GM18519 (cell line): ENCODE data around the gene ZNF266.
A peak's percentile ranks its signal among the peaks of the same experiment; 100 is the strongest.

ENCODE experiments used
- ATAC-seq: cut with Tn5 transposase; IDR thresholded peaks from one replicate; pipeline ENCODE4 v1.9.1; 2021; ENCODE audit warnings: mild to moderate bottlenecking, moderate library complexity; ENCODE audit not compliant: unreplicated experiment, low FRiP score

ZNF266 gene

GRCh38 chr19:9435279-9436268 lies at the start of gene ZNF266:
Gene ZNF266, minus strand, starts transcription at chr19:9435573. Its CDS starts 15,484 bp downstream, at chr19:9420089.
- peak; percentile 80 for ATAC-seq

DNA sequence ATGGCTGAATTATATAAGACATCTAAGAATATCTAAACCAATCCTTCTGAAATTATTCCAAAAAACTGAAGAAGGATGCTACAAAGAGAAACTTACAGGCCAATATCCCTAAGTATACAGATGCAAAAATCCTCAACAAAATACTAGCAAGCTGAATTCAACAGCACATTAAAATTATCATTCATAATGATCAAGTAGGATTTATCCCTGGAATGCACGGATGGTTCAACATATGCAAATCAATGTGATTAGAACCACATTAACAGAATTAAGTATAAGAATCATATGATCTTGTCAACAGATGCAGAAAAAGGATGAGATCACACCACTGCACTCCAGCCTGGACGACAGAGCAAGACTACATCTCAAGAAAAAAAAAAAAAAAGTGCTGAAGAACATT lies 49.8 kb upstream of the ZNF266 start:
- no peak for ATAC-seq

DNA sequence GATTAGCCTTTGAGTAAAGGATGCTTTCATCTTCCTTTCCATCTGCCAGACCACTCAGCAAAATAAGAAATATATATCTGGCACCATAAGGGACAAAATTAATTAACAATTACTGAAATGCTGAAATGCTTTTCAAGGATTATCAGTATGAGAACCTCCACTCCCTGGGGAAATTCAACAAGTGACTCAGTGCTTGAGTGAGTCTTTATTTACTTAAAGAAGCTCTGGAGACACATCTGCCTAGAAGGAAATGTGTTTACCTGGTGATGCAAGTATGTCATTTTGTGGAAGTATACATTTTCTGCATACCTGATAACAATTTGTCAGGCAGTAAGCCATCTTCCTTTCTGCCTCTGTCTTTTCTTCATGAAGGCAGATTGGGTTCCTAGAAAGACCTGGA lies 39.6 kb upstream of the ZNF266 start:
- no peak for ATAC-seq

GRCh38 chr19:9467161-9467560 lies 31.8 kb upstream of the ZNF266 start:
- ATAC-seq, result no peak

- ATAC-seq, result no peak
These were observed 26.6 kb upstream of the ZNF266 start for GRCh38 chr19:9461938-9462337.

DNA sequence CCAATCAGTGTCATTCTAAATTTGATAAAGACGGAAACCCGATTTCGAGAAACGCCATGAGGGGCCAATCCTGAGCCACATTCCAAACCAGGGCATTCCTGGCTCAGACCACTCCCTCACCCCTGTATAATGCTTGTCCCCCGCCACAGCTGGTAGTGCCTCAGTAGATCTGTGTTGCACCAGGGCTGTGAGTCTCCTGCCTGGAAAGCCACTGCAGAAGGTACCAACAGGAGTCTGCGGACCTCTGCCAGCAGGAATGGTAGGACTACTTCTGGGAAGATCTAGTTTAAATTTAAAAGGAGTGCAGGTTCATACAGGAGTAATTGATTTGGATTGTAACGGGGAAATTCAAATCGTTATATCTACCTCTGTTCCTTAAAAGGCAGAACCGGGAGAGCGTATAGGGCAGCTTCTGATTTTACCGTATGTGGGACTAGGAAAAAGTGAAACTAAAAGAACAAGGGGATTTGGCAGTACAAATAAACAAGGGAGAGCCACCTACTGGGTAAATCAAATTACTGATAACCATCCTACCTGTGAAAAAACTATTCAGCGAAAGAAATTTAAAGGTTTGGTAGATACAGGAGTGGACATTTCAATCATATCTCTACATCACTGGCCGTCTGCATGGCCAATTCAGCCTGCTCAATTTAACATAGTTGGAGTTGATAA lies 20.8 kb upstream of the ZNF266 start:
- ATAC-seq, result no peak

GRCh38 chr19:9453953-9454352 lies 18.6 kb upstream of the ZNF266 start:
- no peak for ATAC-seq

GRCh38 chr19:9445037-9445436 lies 9.7 kb upstream of the ZNF266 start:
- ATAC-seq, result no peak

- no peak for ATAC-seq
These were observed 985 bp upstream of the ZNF266 start for GRCh38 chr19:9436358-9436757.

- no peak for ATAC-seq
These were observed 3.9 kb downstream of the ZNF266 start for GRCh38 chr19:9431475-9431874.

GRCh38 chr19:9430444-9430843 lies 4.9 kb downstream of the ZNF266 start:
- no peak for ATAC-seq

DNA sequence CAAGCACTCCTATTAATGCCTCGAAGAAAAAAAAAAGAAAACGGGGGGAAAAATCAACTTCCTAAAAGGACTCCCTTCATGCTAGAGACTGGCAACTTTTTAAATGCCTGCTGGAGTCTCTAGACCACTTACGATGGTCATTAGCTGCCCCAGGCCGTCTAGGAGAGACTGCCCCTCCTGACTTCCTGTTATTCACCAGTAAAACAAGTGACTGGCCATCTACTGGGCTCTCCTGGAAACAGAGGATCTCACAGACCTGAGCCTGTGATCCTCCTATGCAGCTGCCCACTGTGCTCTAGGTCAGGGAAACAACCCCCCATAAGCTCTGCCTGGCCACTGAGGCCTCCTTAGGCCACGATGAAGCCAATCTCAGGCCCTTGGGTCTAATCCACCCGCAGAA lies 7.4 kb downstream of the ZNF266 start:
- ATAC-seq, result no peak

- no peak for ATAC-seq
These were observed 22.0 kb downstream of the ZNF266 start for GRCh38 chr19:9413240-9413954.

DNA sequence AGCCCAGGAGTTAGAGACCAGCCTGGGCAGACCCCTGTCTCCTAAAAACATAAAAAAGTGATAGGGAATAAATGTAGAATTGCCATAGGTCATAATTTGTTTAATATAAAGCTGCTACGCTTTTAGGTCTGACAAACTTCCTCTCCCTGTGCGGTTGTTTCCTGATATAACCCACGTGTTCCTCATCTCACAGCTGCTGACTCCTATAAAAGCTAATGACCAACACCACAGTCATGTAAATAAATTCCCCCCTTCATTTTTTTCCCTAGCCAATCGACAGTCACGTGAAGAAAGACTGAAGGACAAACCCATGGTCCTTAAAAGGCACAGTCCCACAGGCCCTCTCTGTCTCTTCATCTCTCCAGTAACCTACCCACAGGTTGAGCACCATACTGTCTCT lies 27.5 kb downstream of the ZNF266 start:
- ATAC-seq, result no peak

- no peak for ATAC-seq
These were observed 28.5 kb downstream of the ZNF266 start for GRCh38 chr19:9406798-9407352.

- ATAC-seq, result no peak
These were observed 54.0 kb downstream of the ZNF266 start for GRCh38 chr19:9381361-9381785.

GRCh38 chr19:9370738-9371619 lies 64.4 kb downstream of the ZNF266 start:
- no peak for ATAC-seq

DNA sequence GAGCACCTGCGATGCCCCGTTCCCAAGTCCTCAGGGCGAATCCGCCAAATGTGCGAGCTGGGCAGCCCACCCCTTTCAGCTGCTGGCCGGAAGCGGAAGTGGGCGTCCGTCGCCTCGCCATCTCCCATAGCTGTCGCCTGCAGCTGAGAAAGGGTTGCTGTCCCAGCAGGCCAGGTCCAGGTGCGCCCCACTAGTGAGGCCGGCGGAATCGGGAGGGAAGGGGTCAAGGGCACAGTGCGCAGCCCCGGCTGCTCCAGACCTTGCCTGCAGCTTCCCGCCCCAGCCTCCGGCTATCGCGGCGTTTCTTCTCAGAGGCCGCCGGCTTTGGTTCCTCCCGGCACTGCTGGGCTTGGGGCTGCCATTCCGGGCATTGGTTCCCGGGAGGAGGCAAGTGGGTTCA lies 72.5 kb downstream of the ZNF266 start, which contains the start of gene ZNF177:
TSS of gene ZNF177 (plus strand) at position 109 of the 400 bp plus-strand sequence. CDS start 15,299 bp downstream, outside the sequence.
- ATAC-seq, result no peak
